ENCODE measurements around the gene EXOC3. TPM values are rescaled to one million over a fixed set of nuclear protein-coding genes. Genes with fewer than 3 reads are reported as not detected.

EXOC3 gene
- total and polyA plus RNA-seq, 4 donors = 34.8 to 61.0 (median 51.9) TPM

- Histone ChIP-seq H3K4me3 (no peak overlapping the region), H3K36me3 (ENCODE audit: control insufficient read depth in 4 of 4, insufficient read depth in 4 of 4, low read length in 4 of 4) (peaks cover 23 to 54% (median 46%) of the 10 kb centered on the region in 4 donors), H3K9me3 (ENCODE audit: control insufficient read depth in 4 of 4, insufficient read depth in 3 of 4, low read length in 3 of 4) (peaks cover 0 to 14% (median 5%) of the 10 kb centered on the region in 4 donors), H3K4me1 (ENCODE audit: control insufficient read depth in 5 of 5, insufficient read depth in 5 of 5, low read length in 5 of 5) (peaks cover 0 to 14% (median 2%) of the 10 kb centered on the region in 5 donors), H3K9ac (ENCODE audit: insufficient read depth in 1 of 2, low read length in 2 of 2) (no peak overlapping the region), H3K27me3 (ENCODE audit: control insufficient read depth in 3 of 3, insufficient read depth in 3 of 3, low read length in 2 of 3) (no peaks in the 10 kb centered on the region), H3K27ac (ENCODE audit: low read depth in 1 of 2, low read length in 1 of 2) (peak overlapping the region in 1 of 2 donors; percentile 47)
- ATAC-seq (ENCODE audit: insufficient read depth, low FRiP score) = peak; percentile 64
- WGBS, 2 donors = 60 to 83% methylated on average over 17 to 21 of the region's 21 CpGs
- TF ChIP-seq CTCF (IDR thresholded peaks at IDR 0.05; ENCODE audit: control extremely low read depth, extremely low read depth) = no peak
- peak in 1 of 3 donors; percentile 10 for DNase-seq
Measured at GRCh38 chr5:448061-448765, 5.2 kb downstream of the EXOC3 start.

GRCh38 chr5:448766-449090, 5.8 kb downstream of the EXOC3 start:
- H3K9me3 ChIP-seq (ENCODE audit: control insufficient read depth in 4 of 4, insufficient read depth in 3 of 4, low read length in 3 of 4) = peaks cover 0 to 14% (median 5%) of the 10 kb centered on the region in 4 donors
- DNase-seq = no peak
- H3K4me3 ChIP-seq = no peak overlapping the region
- 85 to 87% methylated on average over 12 of the region's 12 CpGs for WGBS, 2 donors
- no peak for TF ChIP-seq CTCF (IDR thresholded peaks at IDR 0.05; ENCODE audit: control extremely low read depth, extremely low read depth)
- H3K4me1 ChIP-seq (ENCODE audit: control insufficient read depth in 5 of 5, insufficient read depth in 5 of 5, low read length in 5 of 5) = peaks cover 0 to 11% (median 2%) of the 10 kb centered on the region in 5 donors
- ATAC-seq (ENCODE audit: insufficient read depth, low FRiP score) = no peak
- H3K27me3 ChIP-seq (ENCODE audit: control insufficient read depth in 3 of 3, insufficient read depth in 3 of 3, low read length in 2 of 3) = no peaks in the 10 kb centered on the region
- H3K9ac ChIP-seq (ENCODE audit: insufficient read depth in 1 of 2, low read length in 2 of 2) = no peak overlapping the region
- H3K36me3 ChIP-seq (ENCODE audit: control insufficient read depth in 4 of 4, insufficient read depth in 4 of 4, low read length in 4 of 4) = peaks cover 27 to 58% (median 50%) of the 10 kb centered on the region in 4 donors
- no peak overlapping the region for H3K27ac ChIP-seq (ENCODE audit: low read depth in 1 of 2, low read length in 1 of 2)

- Histone ChIP-seq H3K27ac (ENCODE audit: low read depth in 1 of 2, low read length in 1 of 2) (no peak overlapping the region), H3K4me1 (ENCODE audit: control insufficient read depth in 5 of 5, insufficient read depth in 5 of 5, low read length in 5 of 5) (peaks cover 0 to 7% (median 0%) of the 10 kb centered on the region in 5 donors), H3K36me3 (ENCODE audit: control insufficient read depth in 4 of 4, insufficient read depth in 4 of 4, low read length in 4 of 4) (peaks cover 31 to 61% (median 53%) of the 10 kb centered on the region in 4 donors), H3K9ac (ENCODE audit: insufficient read depth in 1 of 2, low read length in 2 of 2) (no peak overlapping the region), H3K27me3 (ENCODE audit: control insufficient read depth in 3 of 3, insufficient read depth in 3 of 3, low read length in 2 of 3) (no peaks in the 10 kb centered on the region), H3K4me3 (no peak overlapping the region), H3K9me3 (ENCODE audit: control insufficient read depth in 4 of 4, insufficient read depth in 3 of 4, low read length in 3 of 4) (peaks cover 0 to 14% (median 5%) of the 10 kb centered on the region in 4 donors)
- 89 to 90% methylated on average over 5 of the region's 5 CpGs for WGBS, 2 donors
- ATAC-seq (ENCODE audit: insufficient read depth, low FRiP score) (no peak), DNase-seq (no peak)
- no peak for TF ChIP-seq CTCF (IDR thresholded peaks at IDR 0.05; ENCODE audit: control extremely low read depth, extremely low read depth)
Measured at GRCh38 chr5:449151-449550, 6.2 kb downstream of the EXOC3 start.

All from lung (tissue), 12 donors.